Peyer's patch (tissue), 4 donors: Measurements from ENCODE around the gene ACOT9.

Experiments used
- POLR2A ChIP-seq, 2 donors: fragments of 450-650 bp; IDR thresholded peaks; one replicate each; pipeline ENCODE4 v1.5.1; 2017; ENCODE audit warnings: antibody characterized with exemption in 2 of 2, mild to moderate bottlenecking in 2 of 2, moderate library complexity in 2 of 2
- TF ChIP-seq, protein P1 (sequence below), 6 experiments: fragments of 450-650 bp in 4 of 6; fragments of 200-600 bp in 2 of 6; sonication (generic) in 1 of 6; IDR thresholded peaks; one replicate each; pipeline ENCODE4 v1.5.1; 2017 to 2019; ENCODE audit warnings: antibody characterized with exemption in 6 of 6, mild to moderate bottlenecking in 3 of 6, moderate library complexity in 1 of 6

DNA sequence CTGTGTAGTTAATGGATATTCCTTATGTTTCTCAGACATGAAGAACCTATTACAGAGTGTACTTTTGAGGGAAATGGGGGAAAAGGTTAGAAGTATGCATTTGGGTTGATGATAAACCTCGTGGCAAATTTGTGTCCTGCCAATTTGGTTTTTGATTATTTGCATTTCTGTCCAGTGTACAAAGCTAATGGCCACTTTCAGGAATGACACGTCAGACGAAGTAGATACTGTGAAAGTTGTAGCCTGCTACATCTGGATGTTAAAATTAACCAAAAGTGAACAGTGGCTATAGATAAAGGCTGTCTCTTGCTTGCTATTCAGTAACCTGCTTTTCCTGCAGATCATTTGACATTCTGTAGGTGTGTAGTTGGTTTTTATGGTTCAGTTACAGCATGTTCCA lies 74.7 kb downstream of the ACOT9 start:
- TF ChIP-seq, protein P1, sequence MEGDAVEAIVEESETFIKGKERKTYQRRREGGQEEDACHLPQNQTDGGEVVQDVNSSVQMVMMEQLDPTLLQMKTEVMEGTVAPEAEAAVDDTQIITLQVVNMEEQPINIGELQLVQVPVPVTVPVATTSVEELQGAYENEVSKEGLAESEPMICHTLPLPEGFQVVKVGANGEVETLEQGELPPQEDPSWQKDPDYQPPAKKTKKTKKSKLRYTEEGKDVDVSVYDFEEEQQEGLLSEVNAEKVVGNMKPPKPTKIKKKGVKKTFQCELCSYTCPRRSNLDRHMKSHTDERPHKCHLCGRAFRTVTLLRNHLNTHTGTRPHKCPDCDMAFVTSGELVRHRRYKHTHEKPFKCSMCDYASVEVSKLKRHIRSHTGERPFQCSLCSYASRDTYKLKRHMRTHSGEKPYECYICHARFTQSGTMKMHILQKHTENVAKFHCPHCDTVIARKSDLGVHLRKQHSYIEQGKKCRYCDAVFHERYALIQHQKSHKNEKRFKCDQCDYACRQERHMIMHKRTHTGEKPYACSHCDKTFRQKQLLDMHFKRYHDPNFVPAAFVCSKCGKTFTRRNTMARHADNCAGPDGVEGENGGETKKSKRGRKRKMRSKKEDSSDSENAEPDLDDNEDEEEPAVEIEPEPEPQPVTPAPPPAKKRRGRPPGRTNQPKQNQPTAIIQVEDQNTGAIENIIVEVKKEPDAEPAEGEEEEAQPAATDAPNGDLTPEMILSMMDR (IDR thresholded peaks at IDR 0.05), result no peak
- no peak for TF ChIP-seq POLR2A (IDR thresholded peaks at IDR 0.05)
